Gastrocnemius medialis (tissue), 4 donors: ENCODE measurements around the gene HABP4.

ENCODE experiments used
- POLR2A ChIP-seq, 2 donors: fragments of 450-650 bp; IDR thresholded peaks; one replicate each; pipeline ENCODE4 v1.6.1; 2017; ENCODE audit warnings: antibody characterized with exemption in 2 of 2, mild to moderate bottlenecking in 2 of 2, moderate library complexity in 2 of 2
- TF ChIP-seq, protein P1 (sequence below), 5 experiments: fragments of 450-650 bp in 3 of 5; fragments of 200-600 bp in 2 of 5; sonication (generic) in 2 of 5; IDR thresholded peaks in 4 of 5; conservative IDR thresholded peaks in 1 of 5; 1 replicate in 4 of 5; 2 replicates in 1 of 5; pipeline ENCODE4 v1.5.1; 2016 to 2019; ENCODE audit warnings: antibody characterized with exemption in 5 of 5, mild to moderate bottlenecking in 3 of 5, moderate library complexity in 3 of 5

DNA sequence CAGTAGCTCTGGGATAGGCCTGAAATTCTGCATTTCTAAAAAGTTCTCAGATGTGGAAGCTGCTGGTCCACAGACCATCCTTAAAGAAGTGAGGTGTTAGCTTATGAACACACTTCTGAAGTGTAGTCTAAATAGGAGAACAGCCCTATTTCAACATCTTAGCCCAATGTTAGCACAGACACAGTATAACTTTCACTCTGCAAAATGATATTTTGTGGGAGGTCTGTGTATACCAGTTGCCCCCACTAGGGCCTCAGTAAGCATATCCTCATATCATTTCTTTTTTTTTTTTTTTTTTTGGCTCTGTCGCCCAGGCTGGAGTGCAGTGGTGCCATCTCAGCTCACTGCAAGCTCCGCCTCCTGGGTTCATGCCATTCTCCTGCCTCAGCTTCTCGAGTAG is 7.5 kb upstream of the HABP4 start:
- TF ChIP-seq, protein P1, sequence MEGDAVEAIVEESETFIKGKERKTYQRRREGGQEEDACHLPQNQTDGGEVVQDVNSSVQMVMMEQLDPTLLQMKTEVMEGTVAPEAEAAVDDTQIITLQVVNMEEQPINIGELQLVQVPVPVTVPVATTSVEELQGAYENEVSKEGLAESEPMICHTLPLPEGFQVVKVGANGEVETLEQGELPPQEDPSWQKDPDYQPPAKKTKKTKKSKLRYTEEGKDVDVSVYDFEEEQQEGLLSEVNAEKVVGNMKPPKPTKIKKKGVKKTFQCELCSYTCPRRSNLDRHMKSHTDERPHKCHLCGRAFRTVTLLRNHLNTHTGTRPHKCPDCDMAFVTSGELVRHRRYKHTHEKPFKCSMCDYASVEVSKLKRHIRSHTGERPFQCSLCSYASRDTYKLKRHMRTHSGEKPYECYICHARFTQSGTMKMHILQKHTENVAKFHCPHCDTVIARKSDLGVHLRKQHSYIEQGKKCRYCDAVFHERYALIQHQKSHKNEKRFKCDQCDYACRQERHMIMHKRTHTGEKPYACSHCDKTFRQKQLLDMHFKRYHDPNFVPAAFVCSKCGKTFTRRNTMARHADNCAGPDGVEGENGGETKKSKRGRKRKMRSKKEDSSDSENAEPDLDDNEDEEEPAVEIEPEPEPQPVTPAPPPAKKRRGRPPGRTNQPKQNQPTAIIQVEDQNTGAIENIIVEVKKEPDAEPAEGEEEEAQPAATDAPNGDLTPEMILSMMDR (IDR thresholded peaks at IDR 0.05 in 4 of 5, conservative IDR thresholded peaks at IDR 0.05 in 1 of 5): no peak
- TF ChIP-seq POLR2A (IDR thresholded peaks at IDR 0.05): no peak
